HG02623 (cell line): ENCODE measurements around the gene PLEKHA7.
"Not testable (repeated sequence)": the region's sequence is repeated elsewhere in the genome, so short reads cannot be mapped to it uniquely, and the experiment has no call there.

Experiments
- ATAC-seq: cut with Tn5 transposase; IDR thresholded peaks from one replicate; pipeline ENCODE4 v1.9.1; 2021; ENCODE audit warnings: moderate library complexity; ENCODE audit not compliant: unreplicated experiment

Gene PLEKHA7

DNA sequence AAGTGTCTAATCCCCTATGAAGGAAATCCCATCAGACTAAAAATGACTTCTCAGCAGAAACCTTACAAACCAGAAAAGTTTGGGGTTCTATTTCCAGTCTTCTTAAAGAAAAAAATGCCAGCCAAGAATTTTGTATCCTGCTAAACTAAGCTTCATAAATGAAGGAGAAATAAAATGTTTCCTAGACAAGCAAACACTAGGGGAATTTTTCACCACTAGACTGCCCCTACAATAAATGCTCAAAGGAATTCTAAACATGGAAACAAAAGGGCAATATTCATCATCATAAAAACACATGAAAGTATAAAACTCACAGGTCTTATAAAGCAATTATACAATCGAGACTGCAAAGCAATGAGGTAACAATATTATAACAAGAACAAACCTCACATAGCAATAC lies 124.3 kb downstream of the PLEKHA7 start:
- no peak for ATAC-seq

DNA sequence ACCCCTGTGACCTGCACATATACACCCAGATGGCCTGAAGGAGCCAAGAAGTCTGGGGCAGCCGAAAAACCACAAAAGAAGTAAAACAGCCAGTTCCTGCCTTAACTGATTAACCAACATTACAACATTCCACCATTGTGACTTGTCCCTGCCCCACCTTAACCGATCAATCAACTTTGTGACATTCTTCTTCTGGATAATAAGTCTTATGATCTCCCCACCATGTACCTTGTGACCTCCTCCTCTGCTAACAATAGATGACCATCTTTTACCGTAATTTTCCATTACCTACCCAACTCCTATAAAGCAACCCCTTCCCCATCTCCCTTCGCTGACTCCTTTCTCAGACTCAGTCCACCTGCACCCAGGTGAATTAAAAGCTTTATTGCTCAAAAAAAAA lies 125.2 kb downstream of the PLEKHA7 start:
- not testable (repeated sequence) for ATAC-seq

DNA sequence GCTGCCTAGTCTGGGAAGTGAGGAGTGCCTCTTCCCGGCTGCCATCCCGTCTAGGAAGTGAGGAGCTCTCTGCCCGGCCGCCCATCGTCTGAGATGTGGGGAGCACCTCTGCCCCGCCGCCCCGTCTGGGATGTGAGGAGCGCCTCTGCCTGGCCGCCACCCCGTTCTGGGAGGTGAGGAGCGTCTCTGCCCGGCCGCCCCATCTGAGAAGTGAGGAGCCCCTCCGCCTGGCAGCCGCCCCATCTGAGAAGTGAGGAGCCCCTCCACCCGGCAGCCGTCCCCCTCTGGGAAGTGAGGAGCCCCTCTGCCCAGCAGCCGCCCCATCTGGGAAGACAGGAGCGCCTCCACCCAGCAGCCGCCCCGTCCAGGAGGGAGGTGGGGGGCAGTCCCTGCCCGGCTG lies 126.3 kb downstream of the PLEKHA7 start:
- not testable (repeated sequence) for ATAC-seq

DNA sequence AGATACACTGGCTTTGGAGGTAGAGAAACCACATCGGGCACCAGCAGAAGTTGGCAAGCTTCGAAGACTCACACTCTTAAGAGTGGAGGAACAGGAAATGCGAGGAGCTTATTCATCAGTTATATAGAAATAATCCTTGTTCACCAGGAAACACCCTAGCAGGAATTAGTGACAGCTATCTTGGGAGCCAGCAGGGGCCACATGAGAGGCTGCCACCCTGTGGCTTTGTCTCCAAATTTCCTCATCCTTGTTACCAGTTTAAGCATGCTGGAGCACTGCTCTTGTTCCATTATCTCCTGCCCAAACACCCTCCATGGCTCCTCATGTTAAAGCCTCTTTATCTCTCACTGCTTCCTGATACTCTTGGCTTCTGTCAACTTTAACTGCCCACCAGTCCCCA lies 131.0 kb downstream of the PLEKHA7 start:
- ATAC-seq, result no peak

DNA sequence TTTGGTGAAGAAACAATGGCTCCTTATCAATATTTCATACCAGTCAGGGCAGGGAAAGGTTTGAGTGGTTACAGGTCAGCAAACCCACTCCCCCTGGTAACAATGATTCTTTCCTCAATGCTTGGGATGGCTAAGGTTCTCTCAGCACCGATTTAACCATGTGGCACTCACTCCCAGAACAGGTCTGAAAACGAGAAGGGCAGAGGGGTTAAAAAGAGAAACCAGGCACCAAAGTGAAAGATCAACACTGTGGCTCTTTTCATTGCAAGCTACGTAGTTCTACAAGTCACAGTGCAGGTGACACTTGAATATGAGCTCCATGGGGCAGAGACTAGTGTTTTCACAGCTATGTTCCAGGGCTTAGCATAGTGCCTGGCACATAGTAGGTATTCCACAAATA lies 132.4 kb downstream of the PLEKHA7 start:
- no peak for ATAC-seq

DNA sequence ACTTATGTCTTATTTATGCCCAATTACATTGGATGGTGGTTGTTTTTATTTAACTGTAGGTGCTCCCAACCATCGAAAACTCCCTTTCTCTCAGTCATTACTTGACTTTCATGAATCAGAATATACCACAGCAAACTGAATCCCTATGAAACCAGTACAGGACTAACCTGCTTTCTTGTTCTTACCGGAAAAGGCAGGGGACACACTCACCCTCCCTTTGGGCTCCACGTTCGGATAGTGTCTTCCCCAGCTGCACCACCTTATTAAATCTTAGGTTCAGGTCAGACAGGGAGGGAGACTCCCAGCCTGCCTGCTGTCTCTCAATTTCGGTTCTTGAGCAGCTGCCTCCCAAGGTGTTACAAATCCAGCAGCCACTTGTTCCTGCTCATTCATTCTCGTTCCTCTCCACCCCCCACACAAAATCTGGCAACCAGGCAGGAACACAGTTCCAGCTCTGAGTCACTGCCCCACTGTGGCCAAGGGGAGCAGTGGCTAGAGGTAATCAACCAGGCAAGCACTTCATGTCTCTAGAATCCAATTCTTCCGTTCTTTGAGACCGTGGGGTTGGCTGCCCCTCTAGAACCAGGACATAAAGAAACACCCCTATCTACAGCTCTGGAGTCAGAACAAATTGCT lies 133.0 kb downstream of the PLEKHA7 start:
- no peak for ATAC-seq

DNA sequence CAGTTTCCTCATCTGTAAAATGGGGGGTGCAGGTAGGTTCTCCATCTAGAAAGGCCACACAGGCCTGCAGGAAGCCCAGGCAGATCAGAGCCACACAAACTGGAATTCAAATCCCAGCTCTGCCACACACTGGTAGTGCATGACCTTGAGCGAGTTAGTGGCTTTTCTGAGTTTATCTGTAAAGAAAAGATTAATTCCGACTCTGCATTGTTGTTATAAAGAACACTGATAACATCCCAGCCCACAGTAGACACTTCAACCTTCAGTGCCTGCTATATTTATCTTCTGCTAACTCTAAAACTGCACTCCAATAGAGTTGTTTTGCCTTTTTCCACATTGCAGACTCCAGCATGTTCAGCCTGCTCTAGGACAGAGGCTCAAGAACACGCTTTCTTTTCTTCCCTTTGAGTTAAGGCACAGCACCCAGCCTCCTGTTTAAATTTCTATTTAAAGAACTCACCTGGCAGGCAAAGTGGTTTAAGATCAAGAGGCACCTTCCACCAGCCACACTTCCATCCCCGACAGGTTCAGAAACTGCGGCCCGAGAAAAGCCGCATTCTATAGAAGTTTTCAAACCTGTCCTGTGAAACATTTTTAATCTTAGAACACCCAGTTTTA lies 133.9 kb downstream of the PLEKHA7 start:
- no peak for ATAC-seq

DNA sequence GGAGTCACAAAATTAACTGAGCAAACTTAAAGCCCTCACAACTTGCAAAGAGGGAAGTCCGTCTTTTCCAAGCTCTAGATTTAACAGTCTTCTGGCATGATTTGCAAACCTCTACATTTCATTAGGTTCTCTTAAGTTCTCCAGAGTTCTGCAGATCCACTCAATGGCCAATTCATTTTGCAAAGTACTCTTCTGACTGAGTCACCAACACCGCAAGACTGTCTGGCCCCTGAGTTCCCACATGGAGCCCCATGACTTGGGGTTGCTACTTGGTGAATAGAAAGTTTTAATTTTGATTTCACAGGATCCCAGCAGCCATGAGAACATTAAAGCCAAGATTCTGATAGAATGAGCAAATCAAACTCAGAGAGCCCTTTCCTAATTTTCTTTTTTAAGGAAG lies 134.5 kb downstream of the PLEKHA7 start:
- ATAC-seq, result no peak

DNA sequence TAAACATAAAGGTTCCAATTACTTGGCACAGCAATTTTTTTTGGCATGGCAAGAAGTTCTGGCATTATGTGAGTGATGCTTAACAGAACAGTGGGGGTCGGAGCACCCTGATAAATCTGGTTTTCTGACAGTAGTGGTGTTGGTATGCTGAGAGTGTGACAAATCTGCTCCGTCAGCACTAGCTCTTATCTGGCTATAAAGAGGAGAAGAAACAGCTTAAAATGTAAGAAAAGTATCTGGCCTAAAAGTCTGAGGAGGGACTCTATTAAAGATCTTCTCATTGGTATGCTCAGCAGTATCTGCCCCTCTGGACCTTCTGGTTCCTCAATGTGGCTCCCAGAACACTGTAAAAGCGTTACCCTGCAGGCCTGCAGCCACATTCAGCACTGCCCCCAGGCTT lies 137.4 kb downstream of the PLEKHA7 start:
- ATAC-seq, result no peak

DNA sequence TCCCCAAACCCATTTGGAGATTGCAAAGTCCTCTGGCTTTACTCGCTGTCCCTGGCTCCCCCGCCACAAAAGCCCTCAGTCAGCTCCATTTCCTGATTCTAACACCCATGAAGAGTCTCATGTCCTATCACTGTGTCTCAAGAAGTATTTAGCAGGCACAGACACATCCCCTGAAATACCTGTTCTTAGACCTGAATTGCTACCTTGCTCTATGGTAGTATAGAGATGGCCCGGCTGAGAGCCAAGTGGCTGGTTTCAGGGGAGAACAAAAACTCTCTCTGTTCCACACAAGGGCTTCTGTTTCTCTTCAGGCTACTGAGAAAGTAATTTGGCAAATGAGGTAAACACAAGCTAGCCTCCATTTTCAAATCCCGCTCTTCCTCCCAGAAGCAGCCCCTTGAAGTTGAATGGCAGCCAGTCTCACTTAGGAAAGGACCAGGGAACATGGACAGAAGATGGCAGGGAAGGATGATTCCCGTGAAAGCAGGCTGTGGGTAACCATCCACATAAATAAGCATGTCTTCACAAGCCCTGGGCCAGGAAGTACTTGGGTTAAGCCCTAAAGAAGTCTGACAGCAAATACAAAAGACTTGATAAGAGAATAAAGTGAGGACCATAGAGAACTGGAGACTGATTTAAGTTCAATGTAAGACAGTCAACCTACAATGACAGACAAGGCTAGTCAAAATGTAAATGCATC lies 138.0 kb downstream of the PLEKHA7 start:
- ATAC-seq, result no peak

DNA sequence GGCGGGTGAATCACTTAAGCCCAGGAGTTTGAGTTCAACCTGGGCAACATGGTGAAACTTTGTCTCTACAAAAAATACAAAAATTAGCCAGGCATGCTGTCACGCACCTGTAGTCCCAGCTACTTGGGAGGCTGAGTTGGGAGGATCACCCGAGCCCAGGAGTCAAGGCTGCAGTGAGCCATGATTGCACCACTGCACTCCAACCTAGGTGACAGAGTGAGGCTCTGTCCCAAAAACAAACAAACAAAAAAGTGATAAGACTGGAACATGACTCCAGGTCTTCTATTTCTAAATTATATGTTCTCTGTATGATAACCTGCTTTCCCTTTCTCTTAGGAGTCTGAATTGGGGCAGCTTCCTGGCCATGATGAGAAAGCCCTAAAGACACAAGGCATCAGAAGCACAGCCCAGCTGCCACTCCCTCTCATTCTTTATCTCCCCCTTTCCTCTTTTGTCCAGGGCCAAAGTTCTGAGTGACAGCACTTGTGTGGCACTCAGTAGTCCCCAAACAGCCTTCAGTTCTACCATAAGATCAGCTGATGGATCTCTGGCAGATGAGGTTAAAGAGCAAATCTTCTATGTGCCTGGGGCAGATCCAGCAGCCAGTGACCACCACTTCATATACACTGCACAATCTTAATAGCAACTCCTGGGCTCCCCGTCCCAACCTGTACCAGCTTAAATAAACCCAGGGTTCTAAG lies 139.8 kb downstream of the PLEKHA7 start:
- no peak for ATAC-seq

DNA sequence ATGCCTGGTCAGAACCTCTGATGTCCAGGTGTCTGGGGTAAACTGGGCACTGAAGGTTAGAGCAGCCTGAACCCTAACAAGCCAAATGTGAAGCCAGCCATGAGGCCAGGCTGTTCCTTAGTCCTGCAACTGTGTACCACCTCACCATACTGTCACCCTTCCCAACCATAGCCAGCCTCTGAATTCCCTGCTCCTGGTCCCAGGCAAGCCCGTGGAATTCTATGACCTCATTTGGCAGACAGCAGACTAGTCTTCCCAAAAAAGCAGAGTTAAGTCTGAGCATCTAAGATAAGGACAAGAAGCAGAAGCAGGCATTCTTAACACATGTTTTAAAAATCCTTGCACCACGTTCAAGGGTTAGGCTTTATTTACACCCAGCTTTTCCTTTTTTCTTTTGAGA lies 140.9 kb downstream of the PLEKHA7 start:
- no peak for ATAC-seq

DNA sequence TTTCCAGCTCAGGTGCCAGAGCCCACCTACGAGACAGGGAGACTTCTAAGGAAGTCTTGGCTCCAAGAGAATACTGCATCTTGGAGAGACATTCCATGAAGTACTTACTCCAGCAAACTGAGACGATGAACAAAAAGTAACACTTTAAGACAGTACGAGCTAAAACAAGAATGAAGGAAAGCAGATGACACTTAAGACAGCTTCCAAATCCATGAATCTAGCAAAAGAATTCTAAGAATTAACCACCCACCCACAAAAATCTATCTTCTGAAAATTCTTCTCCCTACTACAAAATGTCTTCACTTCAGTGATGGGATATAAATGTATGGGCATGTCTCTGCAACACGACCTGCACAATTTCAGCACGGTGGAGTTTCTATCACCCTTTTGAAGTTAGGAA lies 142.8 kb downstream of the PLEKHA7 start:
- ATAC-seq, result no peak

DNA sequence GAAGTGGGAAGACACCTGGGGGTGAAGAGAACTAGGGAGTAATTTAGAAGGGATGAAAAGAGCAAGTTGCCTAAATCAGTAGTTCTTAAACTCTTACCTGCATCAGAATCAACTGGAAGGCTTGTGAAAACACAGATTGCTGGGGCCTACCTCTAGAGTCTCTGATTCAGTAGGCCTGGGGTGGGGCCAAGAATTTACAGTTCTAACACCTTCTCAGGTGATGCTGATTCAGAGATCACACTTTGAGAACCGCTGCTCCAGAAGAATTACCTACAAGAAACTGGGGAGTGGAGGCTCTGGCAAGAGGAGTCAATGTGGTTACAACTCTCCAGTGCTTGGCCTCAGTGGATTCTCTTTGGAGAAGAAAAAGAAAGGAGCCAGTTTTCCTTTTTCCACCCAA lies 147.1 kb downstream of the PLEKHA7 start:
- no peak for ATAC-seq

DNA sequence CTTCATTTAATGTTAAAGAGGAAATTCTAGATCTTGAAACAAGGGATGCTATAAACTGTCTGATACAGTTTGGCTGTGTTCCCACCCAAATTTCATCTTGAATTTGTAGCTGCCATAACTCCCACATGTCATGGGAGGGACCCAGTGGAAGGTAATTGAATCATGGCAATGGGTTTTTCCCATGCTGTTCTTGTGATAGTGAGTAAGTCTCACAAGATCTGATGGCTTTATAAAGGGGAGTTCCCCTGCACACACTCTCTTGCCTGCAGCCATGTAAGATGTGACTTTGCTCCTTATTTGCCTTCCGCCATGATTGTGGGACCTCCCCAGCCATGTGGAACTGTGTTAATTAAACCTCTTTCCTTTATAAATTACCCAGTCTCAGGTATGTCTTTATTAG lies 149.8 kb downstream of the PLEKHA7 start:
- not testable (repeated sequence) for ATAC-seq

DNA sequence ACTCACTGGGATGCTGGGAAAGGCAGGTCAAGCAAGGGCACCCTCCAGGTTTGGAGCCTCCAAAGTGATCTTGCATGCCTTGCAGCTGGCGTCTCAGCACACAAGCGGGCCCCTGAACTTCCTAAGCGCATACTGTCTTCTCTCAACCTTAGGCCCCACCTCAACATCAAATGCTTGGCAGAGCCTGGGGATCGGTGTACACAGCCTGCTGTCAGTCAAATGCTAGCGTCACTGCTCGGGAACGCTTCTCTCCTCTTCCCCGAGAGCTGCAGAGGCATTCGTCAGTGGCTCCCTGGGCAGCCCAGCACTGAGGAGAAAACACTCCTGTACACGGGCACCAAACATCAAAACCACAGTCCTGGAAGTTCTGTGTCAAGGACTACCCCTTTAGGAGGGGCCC lies 150.8 kb downstream of the PLEKHA7 start:
- ATAC-seq, result no peak

DNA sequence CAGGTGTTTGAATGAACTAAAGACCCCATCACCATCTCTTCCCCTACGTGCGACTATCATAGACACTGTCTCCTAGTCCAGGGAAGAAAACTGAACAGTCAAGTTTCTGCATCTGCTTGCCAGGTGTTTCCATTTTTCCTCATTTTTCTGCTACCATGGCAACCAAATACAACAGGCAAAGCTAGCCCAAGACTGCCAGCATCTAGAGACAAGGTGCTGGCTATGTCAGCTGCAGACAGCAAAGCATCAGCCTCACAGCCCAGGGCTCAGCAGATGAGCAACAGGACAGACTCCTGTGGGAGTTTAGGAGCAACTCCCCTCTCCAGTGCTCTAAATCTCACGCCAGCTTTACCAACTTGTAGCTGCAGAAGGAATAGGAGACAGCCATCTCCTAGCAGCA lies 151.5 kb downstream of the PLEKHA7 start:
- ATAC-seq, result no peak

DNA sequence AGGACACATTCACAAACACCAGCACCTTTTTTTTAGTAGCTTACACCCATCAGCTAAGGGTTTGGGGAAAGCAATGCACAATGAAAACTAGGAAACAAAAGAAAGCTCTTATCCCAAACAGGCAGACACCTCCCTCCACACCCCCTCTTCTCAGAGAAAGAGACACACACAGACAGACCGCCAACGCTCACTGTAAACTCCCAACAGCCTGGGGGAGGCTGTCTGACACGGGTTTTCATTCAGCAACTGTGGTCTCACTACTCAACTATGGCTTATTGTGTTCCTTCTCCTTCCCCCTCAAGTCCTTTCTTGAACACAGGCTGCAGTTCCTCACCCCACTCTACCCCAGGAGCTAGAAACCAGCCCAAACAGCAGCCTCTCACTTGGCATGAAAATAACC lies 152.4 kb downstream of the PLEKHA7 start:
- no peak for ATAC-seq

DNA sequence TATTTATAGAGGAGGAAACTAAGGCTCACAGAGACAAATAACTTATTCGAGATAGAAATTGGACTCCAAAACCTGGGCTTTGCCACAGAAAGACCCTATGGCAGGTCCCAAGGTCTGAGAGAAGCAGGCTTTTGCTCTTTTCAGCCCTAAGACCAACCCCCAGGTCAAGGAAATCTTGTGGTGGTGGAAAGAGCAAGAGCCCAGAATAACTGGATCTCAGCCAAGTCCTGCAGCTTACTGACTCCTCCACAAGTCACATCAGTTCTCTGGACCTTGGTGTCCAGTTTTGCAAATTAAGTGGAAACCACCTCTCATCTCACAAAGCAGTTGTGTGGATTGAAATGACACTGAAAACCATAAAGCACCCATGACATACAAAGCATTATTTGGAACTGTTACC lies 153.6 kb downstream of the PLEKHA7 start:
- no peak for ATAC-seq

DNA sequence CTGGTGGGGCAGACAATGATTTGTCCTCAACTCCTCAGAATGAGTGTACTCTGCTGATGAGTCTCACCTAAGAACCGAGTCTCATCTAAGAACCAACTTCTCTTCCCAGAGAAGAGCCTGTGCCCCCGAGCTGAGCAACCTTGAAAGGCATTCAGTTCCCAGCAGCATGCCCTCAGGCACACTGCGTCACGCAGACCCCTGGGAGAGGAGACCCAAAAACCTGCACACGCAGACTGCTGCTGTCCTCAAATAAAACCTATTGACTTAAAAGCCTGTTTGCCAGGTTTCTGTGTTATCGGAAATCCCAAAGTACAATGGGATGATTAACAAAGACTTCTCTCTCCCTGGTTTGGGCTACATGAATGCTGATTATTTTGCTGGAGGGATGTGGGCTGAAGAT lies 154.6 kb downstream of the PLEKHA7 start:
- ATAC-seq, result no peak

DNA sequence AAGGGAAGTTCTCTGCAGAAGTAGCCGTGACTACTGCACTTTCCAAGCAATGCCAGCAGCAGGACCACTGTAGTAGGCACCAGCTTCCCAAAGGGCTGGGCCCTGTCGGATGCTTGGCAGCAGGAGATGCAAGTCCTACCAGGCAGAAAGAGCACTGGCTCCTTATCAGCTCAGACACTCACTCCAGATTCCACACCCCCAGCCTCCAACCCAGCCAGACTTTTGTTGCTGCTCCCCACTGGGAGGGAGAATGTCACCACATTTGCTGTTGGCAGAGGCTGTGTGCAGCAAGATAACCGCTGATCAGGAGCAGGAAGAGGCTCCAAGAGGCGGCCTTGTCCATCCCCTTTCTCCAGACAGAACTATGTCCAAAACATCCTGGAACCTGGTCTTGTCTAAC lies 157.0 kb downstream of the PLEKHA7 start:
- ATAC-seq, result no peak

DNA sequence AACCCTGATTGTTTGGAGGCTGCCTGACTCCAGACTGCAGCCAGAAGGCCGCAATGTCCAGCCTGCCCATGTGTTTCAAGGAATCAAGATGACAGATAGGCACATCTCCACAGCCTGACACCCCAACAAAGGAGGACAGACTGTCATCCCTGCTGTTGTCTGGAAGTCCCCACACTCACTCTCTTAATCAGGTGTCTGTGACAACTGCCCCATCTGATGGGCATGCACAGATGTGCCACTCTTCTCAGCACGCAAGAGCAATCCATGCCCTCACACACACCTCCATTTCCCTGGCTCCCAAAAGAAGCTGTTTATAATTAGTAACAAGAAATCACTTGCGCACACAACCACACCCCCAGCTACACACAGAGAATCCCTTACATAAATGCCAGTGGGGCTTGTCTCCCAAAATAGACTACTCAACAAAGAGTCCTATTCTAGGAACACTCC lies 158.2 kb downstream of the PLEKHA7 start:
- ATAC-seq, result no peak
